ENCODE results near the gene SUMF1. TPM values are rescaled to one million over a fixed set of nuclear protein-coding genes. Genes with fewer than 3 reads are reported as not detected.
A peak's percentile ranks its signal among the peaks of the same experiment; 100 is the strongest.

Gene SUMF1
- polyA plus RNA-seq, 1 donor: 29.3 TPM

- H3K27ac ChIP-seq (ENCODE audit: low read length): no peak overlapping the region
- H3K4me1 ChIP-seq (ENCODE audit: control insufficient read depth, insufficient read depth, low read length): peaks cover 4% of the 10 kb centered on the region
Measured at GRCh38 chr3:4432259-4432658, 34.8 kb downstream of the SUMF1 start.

GRCh38 chr3:4429648-4430350, 37.3 kb downstream of the SUMF1 start:
- no CpG with 5 or more reads among the region's 6 CpGs for WGBS (ENCODE audit: insufficient coverage, low lambda C conversion rate)
- peaks cover 17% of the 10 kb centered on the region for H3K4me1 ChIP-seq (ENCODE audit: control insufficient read depth, insufficient read depth, low read length)
- H3K4me3 ChIP-seq (ENCODE audit: low read length): no peak overlapping the region
- no peak for DNase-seq
- H3K27me3 ChIP-seq (ENCODE audit: control insufficient read depth, insufficient read depth, low read length): no peaks in the 10 kb centered on the region
- no peaks in the 10 kb centered on the region for H3K9me3 ChIP-seq (ENCODE audit: control insufficient read depth, low read depth, low read length)
- no peak overlapping the region for H3K27ac ChIP-seq (ENCODE audit: low read length)
- peaks cover 13% of the 10 kb centered on the region for H3K36me3 ChIP-seq (ENCODE audit: control insufficient read depth, insufficient read depth, low read length)

More at GRCh38 chr3:4432259-4432658, 34.8 kb downstream of the SUMF1 start:
- no peak for DNase-seq
- H3K36me3 ChIP-seq (ENCODE audit: control insufficient read depth, insufficient read depth, low read length): peaks cover 13% of the 10 kb centered on the region
- no peak overlapping the region for H3K4me3 ChIP-seq (ENCODE audit: low read length)
- H3K9me3 ChIP-seq (ENCODE audit: control insufficient read depth, low read depth, low read length): no peaks in the 10 kb centered on the region
- no peaks in the 10 kb centered on the region for H3K27me3 ChIP-seq (ENCODE audit: control insufficient read depth, insufficient read depth, low read length)

GRCh38 chr3:4426782-4427344, 40.2 kb downstream of the SUMF1 start:
- Histone ChIP-seq H3K36me3 (ENCODE audit: control insufficient read depth, insufficient read depth, low read length) (no peaks in the 10 kb centered on the region), H3K9me3 (ENCODE audit: control insufficient read depth, low read depth, low read length) (no peaks in the 10 kb centered on the region), H3K4me3 (ENCODE audit: low read length) (no peak overlapping the region), H3K27ac (ENCODE audit: low read length) (peak overlapping the region; percentile 45), H3K27me3 (ENCODE audit: control insufficient read depth, insufficient read depth, low read length) (no peaks in the 10 kb centered on the region), H3K4me1 (ENCODE audit: control insufficient read depth, insufficient read depth, low read length) (peaks cover 17% of the 10 kb centered on the region)
- no CpG with 5 or more reads among the region's 4 CpGs for WGBS (ENCODE audit: insufficient coverage, low lambda C conversion rate)
- DNase-seq: peak; percentile 53 to 81

GRCh38 chr3:4426261-4426781, 40.7 kb downstream of the SUMF1 start:
- Histone ChIP-seq H3K4me1 (ENCODE audit: control insufficient read depth, insufficient read depth, low read length) (peaks cover 20% of the 10 kb centered on the region), H3K4me3 (ENCODE audit: low read length) (no peak overlapping the region), H3K36me3 (ENCODE audit: control insufficient read depth, insufficient read depth, low read length) (no peaks in the 10 kb centered on the region), H3K27ac (ENCODE audit: low read length) (peak overlapping the region; percentile 45), H3K27me3 (ENCODE audit: control insufficient read depth, insufficient read depth, low read length) (no peaks in the 10 kb centered on the region), H3K9me3 (ENCODE audit: control insufficient read depth, low read depth, low read length) (no peaks in the 10 kb centered on the region)
- DNase-seq: no peak
- whole genome bisulfite sequencing (ENCODE audit: insufficient coverage, low lambda C conversion rate): no CpG with 5 or more reads among the region's 3 CpGs

DNA sequence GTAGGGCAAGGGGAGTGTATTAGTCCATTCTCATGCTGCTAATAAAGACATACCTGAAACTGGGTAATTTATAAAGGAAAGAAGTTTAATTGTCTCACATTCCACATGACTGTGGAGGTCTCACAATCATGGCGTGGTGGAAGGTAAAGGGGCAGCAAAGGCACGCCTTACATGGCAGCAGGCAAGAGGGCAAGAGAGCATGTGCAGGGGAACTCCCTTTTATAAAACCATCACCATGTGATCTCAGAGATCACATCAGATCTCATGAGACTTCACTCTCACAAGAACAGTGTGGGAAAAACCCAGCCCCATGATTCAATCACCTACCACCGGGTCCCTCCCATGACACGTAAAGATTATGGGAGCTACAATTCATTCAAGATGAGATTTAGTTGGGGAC, 41.4 kb downstream of the SUMF1 start:
- no peak overlapping the region for H3K4me3 ChIP-seq (ENCODE audit: low read length)
- WGBS (ENCODE audit: insufficient coverage, low lambda C conversion rate): 100% methylated on average over 1 of the region's 4 CpGs
- no peaks in the 10 kb centered on the region for H3K9me3 ChIP-seq (ENCODE audit: control insufficient read depth, low read depth, low read length)
- H3K27me3 ChIP-seq (ENCODE audit: control insufficient read depth, insufficient read depth, low read length): no peaks in the 10 kb centered on the region
- H3K36me3 ChIP-seq (ENCODE audit: control insufficient read depth, insufficient read depth, low read length): no peaks in the 10 kb centered on the region
- no peak for DNase-seq
- peak overlapping the region; percentile 45 for H3K27ac ChIP-seq (ENCODE audit: low read length)
- peaks cover 22% of the 10 kb centered on the region for H3K4me1 ChIP-seq (ENCODE audit: control insufficient read depth, insufficient read depth, low read length)

DNA sequence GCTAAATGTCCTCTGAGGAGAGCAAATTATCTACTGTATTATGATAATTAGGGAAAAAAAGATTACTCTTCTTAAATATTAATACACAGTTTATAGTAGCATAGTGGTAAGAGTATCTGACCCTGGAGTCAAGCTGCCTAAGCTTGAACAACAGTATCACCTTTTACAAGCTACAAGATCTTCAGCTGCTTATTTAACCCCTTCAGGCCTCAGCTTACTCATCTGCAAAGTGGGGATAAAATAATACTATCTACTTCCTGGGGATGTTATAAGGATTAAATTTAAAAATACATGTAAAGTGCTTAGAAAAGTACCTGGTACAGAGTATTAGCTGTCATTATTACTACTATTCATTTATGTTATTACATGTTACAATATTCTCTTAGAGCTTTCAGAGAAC, 42.0 kb downstream of the SUMF1 start:
- DNase-seq: no peak
- Histone ChIP-seq H3K36me3 (ENCODE audit: control insufficient read depth, insufficient read depth, low read length) (no peaks in the 10 kb centered on the region), H3K27me3 (ENCODE audit: control insufficient read depth, insufficient read depth, low read length) (no peaks in the 10 kb centered on the region), H3K4me1 (ENCODE audit: control insufficient read depth, insufficient read depth, low read length) (peaks cover 22% of the 10 kb centered on the region), H3K27ac (ENCODE audit: low read length) (no peak overlapping the region), H3K4me3 (ENCODE audit: low read length) (no peak overlapping the region), H3K9me3 (ENCODE audit: control insufficient read depth, low read depth, low read length) (no peaks in the 10 kb centered on the region)

DNA sequence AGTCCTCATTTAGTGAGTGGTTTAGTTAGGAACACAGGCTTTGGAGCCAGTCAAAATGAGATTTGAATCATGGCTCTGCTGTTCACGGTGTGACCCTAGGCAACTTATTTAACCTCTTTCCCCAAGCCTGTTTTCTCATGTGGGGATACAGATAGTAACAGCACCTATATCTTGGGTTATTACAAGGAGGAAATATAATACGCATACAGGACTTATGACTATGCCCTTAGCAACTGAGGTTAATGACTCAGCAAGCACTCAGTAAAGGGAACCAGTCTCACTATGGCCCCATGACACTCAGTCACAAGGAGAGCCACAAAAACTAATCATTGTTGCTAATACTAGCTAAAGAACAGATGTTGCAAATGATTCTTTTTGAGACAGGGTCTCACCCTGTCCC, 45.9 kb downstream of the SUMF1 start:
- Histone ChIP-seq H3K4me3 (ENCODE audit: low read length) (no peak overlapping the region), H3K36me3 (ENCODE audit: control insufficient read depth, insufficient read depth, low read length) (peaks cover 21% of the 10 kb centered on the region), H3K4me1 (ENCODE audit: control insufficient read depth, insufficient read depth, low read length) (peaks cover 9% of the 10 kb centered on the region), H3K27me3 (ENCODE audit: control insufficient read depth, insufficient read depth, low read length) (no peaks in the 10 kb centered on the region), H3K27ac (ENCODE audit: low read length) (peak overlapping the region; percentile 69), H3K9me3 (ENCODE audit: control insufficient read depth, low read depth, low read length) (no peaks in the 10 kb centered on the region)
- WGBS (ENCODE audit: insufficient coverage, low lambda C conversion rate): no CpG with 5 or more reads among the region's 2 CpGs
- DNase-seq: peak; percentile 71 to 81

- Histone ChIP-seq H3K36me3 (ENCODE audit: control insufficient read depth, insufficient read depth, low read length) (peaks cover 24% of the 10 kb centered on the region), H3K4me3 (ENCODE audit: low read length) (no peak overlapping the region), H3K4me1 (ENCODE audit: control insufficient read depth, insufficient read depth, low read length) (peaks cover 5% of the 10 kb centered on the region), H3K27me3 (ENCODE audit: control insufficient read depth, insufficient read depth, low read length) (no peaks in the 10 kb centered on the region), H3K9me3 (ENCODE audit: control insufficient read depth, low read depth, low read length) (no peaks in the 10 kb centered on the region), H3K27ac (ENCODE audit: low read length) (no peak overlapping the region)
- WGBS (ENCODE audit: insufficient coverage, low lambda C conversion rate): no CpG with 5 or more reads among the region's 1 CpG
- DNase-seq: no peak
Measured at GRCh38 chr3:4419920-4420319, 47.1 kb downstream of the SUMF1 start.

- H3K36me3 ChIP-seq (ENCODE audit: control insufficient read depth, insufficient read depth, low read length): peaks cover 24% of the 10 kb centered on the region
- H3K4me1 ChIP-seq (ENCODE audit: control insufficient read depth, insufficient read depth, low read length): peaks cover 5% of the 10 kb centered on the region
- 100% methylated on average over 2 of the region's 3 CpGs for WGBS (ENCODE audit: insufficient coverage, low lambda C conversion rate)
- no peaks in the 10 kb centered on the region for H3K27me3 ChIP-seq (ENCODE audit: control insufficient read depth, insufficient read depth, low read length)
- no peak for DNase-seq
- no peak overlapping the region for H3K27ac ChIP-seq (ENCODE audit: low read length)
- H3K9me3 ChIP-seq (ENCODE audit: control insufficient read depth, low read depth, low read length): no peaks in the 10 kb centered on the region
- no peak overlapping the region for H3K4me3 ChIP-seq (ENCODE audit: low read length)
Measured at GRCh38 chr3:4419386-4419785, 47.7 kb downstream of the SUMF1 start.

- no peak overlapping the region for H3K27ac ChIP-seq (ENCODE audit: low read length)
- H3K4me3 ChIP-seq (ENCODE audit: low read length): no peak overlapping the region
- no peaks in the 10 kb centered on the region for H3K9me3 ChIP-seq (ENCODE audit: control insufficient read depth, low read depth, low read length)
- no CpG with 5 or more reads among the region's 4 CpGs for WGBS (ENCODE audit: insufficient coverage, low lambda C conversion rate)
- no peaks in the 10 kb centered on the region for H3K27me3 ChIP-seq (ENCODE audit: control insufficient read depth, insufficient read depth, low read length)
- peaks cover 24% of the 10 kb centered on the region for H3K36me3 ChIP-seq (ENCODE audit: control insufficient read depth, insufficient read depth, low read length)
- peaks cover 5% of the 10 kb centered on the region for H3K4me1 ChIP-seq (ENCODE audit: control insufficient read depth, insufficient read depth, low read length)
- DNase-seq: no peak
Measured at GRCh38 chr3:4418156-4418555, 48.9 kb downstream of the SUMF1 start.

GRCh38 chr3:4417449-4417848, 49.6 kb downstream of the SUMF1 start:
- H3K27ac ChIP-seq (ENCODE audit: low read length): no peak overlapping the region
- no peaks in the 10 kb centered on the region for H3K27me3 ChIP-seq (ENCODE audit: control insufficient read depth, insufficient read depth, low read length)
- no peak overlapping the region for H3K4me3 ChIP-seq (ENCODE audit: low read length)
- no peak for DNase-seq
- H3K36me3 ChIP-seq (ENCODE audit: control insufficient read depth, insufficient read depth, low read length): peaks cover 24% of the 10 kb centered on the region
- H3K4me1 ChIP-seq (ENCODE audit: control insufficient read depth, insufficient read depth, low read length): peaks cover 5% of the 10 kb centered on the region
- H3K9me3 ChIP-seq (ENCODE audit: control insufficient read depth, low read depth, low read length): no peaks in the 10 kb centered on the region
- 83% methylated on average over 1 of the region's 1 CpG for WGBS (ENCODE audit: insufficient coverage, low lambda C conversion rate)

Measured in large intestine (tissue), 3 donors.